Measurements from ENCODE around the gene PPP2R5D. TPM values are rescaled to one million over a fixed set of nuclear protein-coding genes. Genes with fewer than 3 reads are reported as not detected.
"Not testable (repeated sequence)": the region's sequence is repeated elsewhere in the genome, so short reads cannot be mapped to it uniquely, and the experiment has no call there.

Gene PPP2R5D
- total RNA-seq, 1 donor from 2014 or later, result 32.7 TPM

- DNase-seq, result no peak
- no peak overlapping the region for H3K4me3 ChIP-seq
- no peak for TF ChIP-seq CTCF (IDR thresholded peaks at IDR 0.05; ENCODE audit: borderline replicate concordance)
- no peaks in the 10 kb centered on the region for H3K9me3 ChIP-seq (replicated peaks)
- H3K27ac ChIP-seq (replicated peaks), result no peak overlapping the region
- intact Hi-C loops (cut with micrococcal nuclease), result no loop called here
- no peaks in the 10 kb centered on the region for H3K27me3 ChIP-seq (ENCODE audit: low read depth)
- no peaks in the 10 kb centered on the region for H3K36me3 ChIP-seq
- no peaks in the 10 kb centered on the region for H3K4me1 ChIP-seq
Measured at GRCh38 chr6:42952389-42952788, 32.0 kb upstream of the PPP2R5D start.

GRCh38 chr6:42954405-42954804, 30.0 kb upstream of the PPP2R5D start:
- H3K4me1 ChIP-seq; H3K9me3 ChIP-seq (replicated peaks); H3K4me3 ChIP-seq; DNase-seq; H3K27ac ChIP-seq (replicated peaks); H3K36me3 ChIP-seq; H3K27me3 ChIP-seq (ENCODE audit: low read depth); intact Hi-C loops (cut with micrococcal nuclease): not testable (repeated sequence)

- peaks cover 17% of the 10 kb centered on the region for H3K4me1 ChIP-seq
- TF ChIP-seq CTCF (IDR thresholded peaks at IDR 0.05; ENCODE audit: borderline replicate concordance), result no peak
- intact Hi-C loops (cut with micrococcal nuclease), result no loop called here
- no peaks in the 10 kb centered on the region for H3K27me3 ChIP-seq (ENCODE audit: low read depth)
- no peak overlapping the region for H3K4me3 ChIP-seq
- H3K36me3 ChIP-seq, result peaks cover 10% of the 10 kb centered on the region
- DNase-seq, result no peak
- no peaks in the 10 kb centered on the region for H3K9me3 ChIP-seq (replicated peaks)
- no peak overlapping the region for H3K27ac ChIP-seq (replicated peaks)
Measured at GRCh38 chr6:42958125-42958524, 26.2 kb upstream of the PPP2R5D start.

- no peak for DNase-seq
- Histone ChIP-seq H3K27me3 (ENCODE audit: low read depth) (no peaks in the 10 kb centered on the region), H3K36me3 (peaks cover 26% of the 10 kb centered on the region), H3K9me3 (replicated peaks) (no peaks in the 10 kb centered on the region), H3K27ac (replicated peaks) (peak overlapping the region; percentile 70), H3K4me3 (peak overlapping the region; percentile 71), H3K4me1 (peaks cover 17% of the 10 kb centered on the region)
- TF ChIP-seq CTCF (IDR thresholded peaks at IDR 0.05; ENCODE audit: borderline replicate concordance), result no peak
- intact Hi-C loops (cut with micrococcal nuclease), result no loop called here
Measured at GRCh38 chr6:42959917-42960242, 24.5 kb upstream of the PPP2R5D start.

- Histone ChIP-seq H3K36me3 (peaks cover 31% of the 10 kb centered on the region), H3K27ac (replicated peaks) (peak within 1 kb of the TSS; percentile 70)
- intact Hi-C loops (cut with micrococcal nuclease), result no loop called here
Measured at GRCh38 chr6:42960243-42961019, 23.9 kb upstream of the PPP2R5D start, which contains the start of gene GNMT. Gene GNMT (plus strand): TSS chr6:42960754. CDS start chr6:42960768, 14 bp downstream.

More at GRCh38 chr6:42960243-42961019, 23.9 kb upstream of the PPP2R5D start, which contains the start of gene GNMT:
- H3K4me1 ChIP-seq, result peaks cover 17% of the 10 kb centered on the region
- H3K27me3 ChIP-seq (ENCODE audit: low read depth), result no peaks in the 10 kb centered on the region
- peak; percentile 68 for DNase-seq
- TF ChIP-seq CTCF (IDR thresholded peaks at IDR 0.05; ENCODE audit: borderline replicate concordance), result no peak
- H3K4me3 ChIP-seq, result peak within 1 kb of the TSS; percentile 71
- H3K9me3 ChIP-seq (replicated peaks), result no peaks in the 10 kb centered on the region
